Measurements from ENCODE around the gene S1PR3. TPM values are rescaled to one million over a fixed set of nuclear protein-coding genes. Genes with fewer than 3 reads are reported as not detected.

S1PR3 gene
- total RNA-seq, 1 donor from 2014 or later, result 37.9 TPM

- Mint-ChIP-seq H3K27me3 (peaks cover 4% of the 10 kb centered on the region), H3K4me3 (no peak overlapping the region), H3K9me3 (peaks cover 4% of the 10 kb centered on the region), H3K27ac (peak overlapping the region; percentile 86), H3K36me3 (no peaks in the 10 kb centered on the region), H3K4me1 (ENCODE audit: unreplicated experiment) (peaks cover 10% of the 10 kb centered on the region)
- TF ChIP-seq CTCF (conservative IDR thresholded peaks at IDR 0.05), result no peak
- peak; percentile 18 for DNase-seq (ENCODE audit: extremely low spot score, unreplicated experiment)
Measured at GRCh38 chr9:88983865-88984542, 7.3 kb upstream of the S1PR3 start.

- no peak for TF ChIP-seq CTCF (conservative IDR thresholded peaks at IDR 0.05)
- Mint-ChIP-seq H3K27me3 (peaks cover 9% of the 10 kb centered on the region), H3K4me1 (ENCODE audit: unreplicated experiment) (peaks cover 15% of the 10 kb centered on the region), H3K4me3 (peak overlapping the region; percentile 4), H3K27ac (peak overlapping the region; percentile 86), H3K9me3 (peaks cover 4% of the 10 kb centered on the region), H3K36me3 (no peaks in the 10 kb centered on the region)
- peak; percentile 29 for DNase-seq (ENCODE audit: extremely low spot score, unreplicated experiment)
Measured at GRCh38 chr9:88984543-88984883, 6.8 kb upstream of the S1PR3 start.

- peaks cover 11% of the 10 kb centered on the region for H3K27me3 Mint-ChIP-seq
- H3K4me3 Mint-ChIP-seq, result no peak overlapping the region
- peaks cover 4% of the 10 kb centered on the region for H3K9me3 Mint-ChIP-seq
- no peak for TF ChIP-seq CTCF (conservative IDR thresholded peaks at IDR 0.05)
- no peaks in the 10 kb centered on the region for H3K36me3 Mint-ChIP-seq
- H3K27ac Mint-ChIP-seq, result no peak overlapping the region
- DNase-seq (ENCODE audit: extremely low spot score, unreplicated experiment), result peak; percentile 10
- H3K4me1 Mint-ChIP-seq (ENCODE audit: unreplicated experiment), result peaks cover 16% of the 10 kb centered on the region
Measured at GRCh38 chr9:88985616-88986015, 5.7 kb upstream of the S1PR3 start.

GRCh38 chr9:88986776-88987175, 4.5 kb upstream of the S1PR3 start:
- H3K4me3 Mint-ChIP-seq, result no peak overlapping the region
- no peak overlapping the region for H3K27ac Mint-ChIP-seq
- H3K36me3 Mint-ChIP-seq, result no peaks in the 10 kb centered on the region
- peaks cover 12% of the 10 kb centered on the region for H3K27me3 Mint-ChIP-seq
- H3K4me1 Mint-ChIP-seq (ENCODE audit: unreplicated experiment), result peaks cover 16% of the 10 kb centered on the region
- peaks cover 4% of the 10 kb centered on the region for H3K9me3 Mint-ChIP-seq
- DNase-seq (ENCODE audit: extremely low spot score, unreplicated experiment), result no peak
- no peak for TF ChIP-seq CTCF (conservative IDR thresholded peaks at IDR 0.05)

GRCh38 chr9:88987661-88988060, 3.6 kb upstream of the S1PR3 start:
- Mint-ChIP-seq H3K4me3 (no peak overlapping the region), H3K27ac (no peak overlapping the region), H3K27me3 (peaks cover 19% of the 10 kb centered on the region), H3K4me1 (ENCODE audit: unreplicated experiment) (peaks cover 20% of the 10 kb centered on the region), H3K36me3 (no peaks in the 10 kb centered on the region), H3K9me3 (no peaks in the 10 kb centered on the region)
- TF ChIP-seq CTCF (conservative IDR thresholded peaks at IDR 0.05), result no peak
- DNase-seq (ENCODE audit: extremely low spot score, unreplicated experiment), result peak; percentile 39
